Dendritic cell treated with granulocyte-macrophage colony-stimulating factor and Interleukin-4, amounts not matched to agents 40 ng/mL and 50 ng/mL, for 4 days (primary cell): ENCODE measurements around the gene TUBB.
"Not testable (repeated sequence)": the region's sequence is repeated elsewhere in the genome, so short reads cannot be mapped to it uniquely, and the experiment has no call there.

Experiments
- H3K27ac Mint-ChIP-seq: one replicate; pipeline ENCODE4 v1.8.0; 2022; ENCODE audit warnings: mild to moderate bottlenecking, mixed read lengths
- H3K27me3 Mint-ChIP-seq: one replicate; pipeline ENCODE4 v1.8.0; 2022; ENCODE audit warnings: mild to moderate bottlenecking, mixed read lengths
- H3K36me3 Mint-ChIP-seq: one replicate; pipeline ENCODE4 v1.8.0; 2022; ENCODE audit warnings: low read depth, mixed read lengths
- H3K4me1 Mint-ChIP-seq: one replicate; pipeline ENCODE4 v1.8.0; 2022; ENCODE audit warnings: low read depth, mixed read lengths
- H3K4me3 Mint-ChIP-seq: one replicate; pipeline ENCODE4 v1.8.0; 2022; ENCODE audit warnings: mild to moderate bottlenecking, moderate library complexity, mixed read lengths
- H3K9me3 Mint-ChIP-seq: one replicate; pipeline ENCODE4 v1.8.0; 2022; ENCODE audit warnings: mixed read lengths
- intact Hi-C: fragments of 100-400 bp; cut with micrococcal nuclease; formaldehyde crosslinking; loops from one replicate; pipeline ENCODE4 v1.15.0; 2022

TUBB gene

GRCh38 chr6:30700340-30700739 lies 19.8 kb upstream of the TUBB start:
- intact Hi-C loops, result no loop called here
- no peak overlapping the region for H3K4me3 Mint-ChIP-seq
- H3K27me3 Mint-ChIP-seq, result no peaks in the 10 kb centered on the region
- H3K9me3 Mint-ChIP-seq, result no peaks in the 10 kb centered on the region
- H3K27ac Mint-ChIP-seq, result peak overlapping the region; percentile 75
- peaks cover 39% of the 10 kb centered on the region for H3K4me1 Mint-ChIP-seq
- H3K36me3 Mint-ChIP-seq, result peaks cover 32% of the 10 kb centered on the region

GRCh38 chr6:30703011-30703410 lies 17.1 kb upstream of the TUBB start:
- Mint-ChIP-seq H3K4me1 (peaks cover 33% of the 10 kb centered on the region), H3K9me3 (no peaks in the 10 kb centered on the region)

GRCh38 chr6:30703821-30704220 lies 16.3 kb upstream of the TUBB start:
- H3K4me1 Mint-ChIP-seq, result peaks cover 33% of the 10 kb centered on the region
- no peaks in the 10 kb centered on the region for H3K27me3 Mint-ChIP-seq
- no peaks in the 10 kb centered on the region for H3K9me3 Mint-ChIP-seq
- peaks cover 61% of the 10 kb centered on the region for H3K36me3 Mint-ChIP-seq
- H3K27ac Mint-ChIP-seq, result peak overlapping the region; percentile 44
- H3K4me3 Mint-ChIP-seq, result no peak overlapping the region
- intact Hi-C loops, result no loop called here

More at GRCh38 chr6:30703011-30703410, 17.1 kb upstream of the TUBB start:
- no peak overlapping the region for H3K4me3 Mint-ChIP-seq
- peaks cover 53% of the 10 kb centered on the region for H3K36me3 Mint-ChIP-seq
- intact Hi-C loops, result no loop called here
- no peaks in the 10 kb centered on the region for H3K27me3 Mint-ChIP-seq
- peak overlapping the region; percentile 44 for H3K27ac Mint-ChIP-seq

GRCh38 chr6:30705620-30706019 lies 14.5 kb upstream of the TUBB start:
- H3K4me1 Mint-ChIP-seq, result peaks cover 26% of the 10 kb centered on the region
- no peaks in the 10 kb centered on the region for H3K9me3 Mint-ChIP-seq
- no peaks in the 10 kb centered on the region for H3K27me3 Mint-ChIP-seq
- no peak overlapping the region for H3K4me3 Mint-ChIP-seq
- no peak overlapping the region for H3K27ac Mint-ChIP-seq
- intact Hi-C loops, result no loop called here
- H3K36me3 Mint-ChIP-seq, result peaks cover 71% of the 10 kb centered on the region

- Mint-ChIP-seq H3K9me3 (no peaks in the 10 kb centered on the region), H3K36me3 (peaks cover 84% of the 10 kb centered on the region), H3K4me1 (peaks cover 33% of the 10 kb centered on the region), H3K27me3 (no peaks in the 10 kb centered on the region), H3K27ac (no peak overlapping the region), H3K4me3 (no peak overlapping the region)
- intact Hi-C loops, result no loop called here
These were observed 12.8 kb upstream of the TUBB start for GRCh38 chr6:30707281-30707850.

GRCh38 chr6:30709101-30709868 lies 10.9 kb upstream of the TUBB start:
- Mint-ChIP-seq H3K36me3 (peaks cover 83% of the 10 kb centered on the region), H3K27ac (no peak overlapping the region), H3K9me3 (no peaks in the 10 kb centered on the region), H3K27me3 (no peaks in the 10 kb centered on the region), H3K4me3 (no peak overlapping the region), H3K4me1 (peaks cover 30% of the 10 kb centered on the region)
- intact Hi-C loops, result no loop called here

GRCh38 chr6:30711758-30712380 lies 8.3 kb upstream of the TUBB start:
- H3K4me1 Mint-ChIP-seq, result peaks cover 33% of the 10 kb centered on the region
- no peaks in the 10 kb centered on the region for H3K9me3 Mint-ChIP-seq
- H3K4me3 Mint-ChIP-seq, result no peak overlapping the region
- peaks cover 73% of the 10 kb centered on the region for H3K36me3 Mint-ChIP-seq
- intact Hi-C loops, result no loop called here
- peak overlapping the region; percentile 19 for H3K27ac Mint-ChIP-seq
- no peaks in the 10 kb centered on the region for H3K27me3 Mint-ChIP-seq

- peak overlapping the region; percentile 19 for H3K27ac Mint-ChIP-seq
- H3K9me3 Mint-ChIP-seq, result no peaks in the 10 kb centered on the region
- H3K4me1 Mint-ChIP-seq, result peaks cover 37% of the 10 kb centered on the region
- H3K36me3 Mint-ChIP-seq, result peaks cover 73% of the 10 kb centered on the region
- intact Hi-C loops, result no loop called here
- no peaks in the 10 kb centered on the region for H3K27me3 Mint-ChIP-seq
- H3K4me3 Mint-ChIP-seq, result no peak overlapping the region
These were observed 7.7 kb upstream of the TUBB start for GRCh38 chr6:30712441-30712945.

GRCh38 chr6:30714263-30714662 lies 5.9 kb upstream of the TUBB start:
- Mint-ChIP-seq H3K9me3 (no peaks in the 10 kb centered on the region), H3K4me1 (peaks cover 41% of the 10 kb centered on the region), H3K27ac (peak overlapping the region; percentile 19), H3K27me3 (no peaks in the 10 kb centered on the region), H3K4me3 (no peak overlapping the region), H3K36me3 (peaks cover 60% of the 10 kb centered on the region)
- intact Hi-C loops, result no loop called here

GRCh38 chr6:30716879-30717128 lies 3.3 kb upstream of the TUBB start:
- Mint-ChIP-seq H3K4me3 (peak overlapping the region; percentile 90), H3K27ac (peak overlapping the region; percentile 98), H3K36me3 (peaks cover 59% of the 10 kb centered on the region), H3K9me3 (no peaks in the 10 kb centered on the region), H3K27me3 (no peaks in the 10 kb centered on the region), H3K4me1 (peaks cover 50% of the 10 kb centered on the region)
- intact Hi-C loops, result loop anchor here (1.0 kb wide), 1 partner anchor 30 kb away; no protein-coding TSS in a partner anchor

GRCh38 chr6:30717129-30717844 lies 2.9 kb upstream of the TUBB start, which contains the start of gene MDC1:
Gene MDC1 (minus strand): TSS chr6:30717281. CDS start chr6:30715175, 2,106 bp downstream.
- H3K4me1 Mint-ChIP-seq, result peaks cover 50% of the 10 kb centered on the region
- H3K9me3 Mint-ChIP-seq, result no peaks in the 10 kb centered on the region
- H3K27me3 Mint-ChIP-seq, result no peaks in the 10 kb centered on the region
- peak within 1 kb of the TSS; percentile 90 for H3K4me3 Mint-ChIP-seq
- H3K36me3 Mint-ChIP-seq, result peaks cover 59% of the 10 kb centered on the region
- peak within 1 kb of the TSS; percentile 98 for H3K27ac Mint-ChIP-seq
- intact Hi-C loops, result loop anchor here (1.0 kb wide), 1 partner anchor 30 kb away; no protein-coding TSS in a partner anchor

GRCh38 chr6:30717845-30718720 lies 2.1 kb upstream of the TUBB start:
- H3K27me3 Mint-ChIP-seq, H3K9me3 Mint-ChIP-seq: not testable (repeated sequence)
- intact Hi-C loops, result loop anchor here (1.0 kb wide), 1 partner anchor 31 kb away; no protein-coding TSS in a partner anchor
- H3K27ac Mint-ChIP-seq, result peak overlapping the region; percentile 98
- H3K4me1 Mint-ChIP-seq, result peaks cover 50% of the 10 kb centered on the region
- peaks cover 59% of the 10 kb centered on the region for H3K36me3 Mint-ChIP-seq
- peak overlapping the region; percentile 90 for H3K4me3 Mint-ChIP-seq

GRCh38 chr6:30719356-30719755 lies 796 bp upstream of the TUBB start:
- intact Hi-C loops, result no loop called here
- Mint-ChIP-seq H3K27ac (peak overlapping the region; percentile 98), H3K36me3 (peaks cover 62% of the 10 kb centered on the region), H3K27me3 (no peaks in the 10 kb centered on the region), H3K4me1 (peaks cover 57% of the 10 kb centered on the region), H3K9me3 (no peaks in the 10 kb centered on the region), H3K4me3 (peak overlapping the region; percentile 87)
